Activated gamma-delta T cell treated with anti-CD3 and anti-CD28 coated beads, Interleukin-2, amount 50 U/mL, for 16 hours (primary cell): ENCODE data around the gene PSPN.
A peak's percentile ranks its signal among the peaks of the same experiment; 100 is the strongest.
"Not testable (repeated sequence)": the region's sequence is repeated elsewhere in the genome, so short reads cannot be mapped to it uniquely, and the experiment has no call there.

Experiments
- DNase-seq: peaks from one replicate; pipeline ENCODE4 v3.0.0-alpha.2; 2020; ENCODE audit warnings: low read depth

The PSPN gene

GRCh38 chr19:6402837-6403608, 27.3 kb upstream of the PSPN start:
- no peak for DNase-seq

DNA sequence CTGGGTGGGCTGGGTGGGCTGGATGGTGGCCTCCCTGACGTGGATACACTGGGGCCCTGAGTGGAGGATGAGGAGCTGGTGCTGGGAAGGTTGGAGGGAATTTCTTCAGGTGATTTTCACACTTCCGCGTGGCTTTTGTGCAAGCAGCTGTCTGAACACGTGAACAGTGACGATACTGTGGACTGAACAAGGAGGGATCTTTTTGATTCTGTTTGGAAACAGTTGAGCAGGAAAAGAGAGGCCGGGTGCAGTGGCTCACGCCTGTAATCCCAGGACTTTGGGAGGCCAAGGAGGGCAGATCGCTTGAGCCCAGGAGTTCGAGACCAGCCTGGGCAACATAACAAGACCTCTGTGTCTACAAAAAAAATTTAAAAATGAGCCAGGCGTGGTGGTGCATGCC, 26.3 kb upstream of the PSPN start:
- DNase-seq, result no peak

DNA sequence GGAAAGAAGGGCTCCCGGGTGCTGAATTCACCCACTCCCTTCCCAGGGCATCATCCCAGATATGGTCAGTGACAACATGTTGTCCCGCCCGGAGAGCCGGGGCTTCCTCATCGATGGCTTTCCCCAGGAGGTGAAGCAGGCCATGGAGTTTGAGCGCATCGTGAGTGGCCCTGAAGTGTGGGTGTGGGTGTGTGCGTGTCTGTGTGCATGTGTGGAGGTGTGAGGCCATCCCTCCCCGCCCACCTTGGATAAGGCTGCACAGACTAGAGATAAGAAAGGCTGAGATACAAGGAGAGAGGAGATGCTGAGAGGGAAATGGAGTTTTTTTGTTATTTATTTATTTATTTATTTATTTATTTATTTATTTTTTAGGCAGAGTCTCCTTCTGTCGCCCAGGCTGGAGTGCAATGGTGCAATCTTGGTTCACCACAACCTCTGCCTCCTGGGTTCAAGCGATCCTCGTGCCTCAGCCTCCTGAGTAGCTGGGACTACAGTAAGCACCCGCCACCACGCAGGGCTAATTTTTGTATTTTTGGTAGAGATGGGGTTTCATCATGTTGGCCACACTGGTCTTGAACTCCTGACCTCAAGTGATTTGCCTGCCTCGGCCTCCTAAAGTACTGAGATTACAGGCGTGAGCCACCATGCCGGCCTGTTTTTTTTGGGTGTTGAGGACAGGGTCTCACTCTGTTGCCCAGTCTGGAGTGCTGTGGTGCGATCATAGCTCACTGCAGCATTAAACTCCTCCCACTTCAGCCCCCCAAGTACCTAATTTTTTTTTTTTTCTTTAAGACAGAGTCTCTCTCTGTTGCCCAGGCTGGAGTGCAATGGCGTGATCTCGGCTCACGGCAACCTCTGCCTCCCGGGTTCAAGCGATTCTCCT, 24.6 kb upstream of the PSPN start:
- not testable (repeated sequence) for DNase-seq

GRCh38 chr19:6396305-6396704, 20.6 kb upstream of the PSPN start:
- DNase-seq, result no peak

DNA sequence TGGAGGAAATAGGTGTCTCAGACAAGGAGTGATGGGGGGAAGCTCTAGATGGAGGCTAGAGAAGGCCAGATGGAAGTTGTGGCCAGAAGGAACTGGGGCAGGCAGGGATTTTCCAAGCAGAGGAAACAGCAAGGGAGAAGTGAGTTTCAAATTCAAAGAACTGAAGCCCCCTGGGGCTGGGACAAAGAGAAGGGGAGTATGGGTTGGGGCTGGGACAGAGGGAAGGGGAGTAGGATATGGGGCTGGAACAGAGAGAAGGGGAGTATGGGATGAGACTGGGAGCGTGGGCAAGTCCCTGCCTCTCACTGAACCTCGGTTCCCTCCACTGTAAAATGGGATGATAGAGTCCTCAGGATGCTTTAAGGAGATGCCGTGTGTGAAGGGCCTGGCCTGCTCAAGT, 19.1 kb upstream of the PSPN start:
- no peak for DNase-seq

- DNase-seq, result peak; percentile 47
These were observed 18.3 kb upstream of the PSPN start for GRCh38 chr19:6393983-6394412.

DNA sequence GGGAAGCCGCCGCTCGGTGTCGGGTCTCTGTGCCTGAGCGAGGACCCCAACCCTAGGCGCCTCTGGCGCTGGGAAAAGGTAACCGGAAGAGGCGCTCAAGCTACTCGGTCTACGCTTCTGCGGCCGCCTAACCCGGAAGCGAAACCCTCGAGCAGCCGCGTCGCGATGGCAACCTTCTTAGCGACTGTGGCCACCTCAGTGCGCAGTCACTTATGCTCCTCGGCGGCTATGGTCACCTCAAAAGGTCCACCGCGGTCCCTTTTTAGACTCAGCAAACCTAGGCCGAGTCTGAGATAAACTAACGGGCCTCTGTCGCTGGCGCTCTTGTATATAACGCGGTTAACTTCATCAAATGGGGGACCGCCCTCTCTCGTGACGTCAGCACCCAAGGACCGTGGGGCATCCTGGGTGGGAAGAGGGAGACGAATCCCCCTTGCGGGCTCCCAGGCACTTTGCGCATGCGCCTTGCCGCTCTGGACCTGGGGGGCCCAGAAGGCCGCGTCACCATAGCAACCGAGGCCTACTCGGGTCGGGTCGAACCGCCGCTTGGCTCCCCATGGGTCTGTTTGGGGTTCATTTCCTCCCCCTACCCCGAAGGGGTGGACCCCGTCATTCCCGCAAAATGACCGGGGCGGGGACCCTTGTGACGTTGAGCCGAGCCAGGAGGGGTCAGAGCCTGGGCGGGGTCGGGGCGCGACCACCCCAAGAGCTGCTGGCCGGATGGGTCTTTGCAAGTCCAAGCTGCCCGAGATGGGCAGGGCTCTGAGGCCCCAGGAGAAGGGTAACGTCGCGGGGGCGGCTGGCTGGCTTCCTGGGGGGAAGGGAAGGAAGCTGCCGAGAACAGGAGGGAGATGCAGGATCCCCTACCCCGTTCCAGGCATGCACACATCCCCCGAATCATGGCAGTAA, 17.6 kb upstream of the PSPN start, which contains the start of gene GTF2F1:
TSS of gene GTF2F1 (minus strand) at position 91 of the 909 bp plus-strand sequence. CDS start 169 bp downstream, outside the sequence.
- DNase-seq, result peak; percentile 90

DNA sequence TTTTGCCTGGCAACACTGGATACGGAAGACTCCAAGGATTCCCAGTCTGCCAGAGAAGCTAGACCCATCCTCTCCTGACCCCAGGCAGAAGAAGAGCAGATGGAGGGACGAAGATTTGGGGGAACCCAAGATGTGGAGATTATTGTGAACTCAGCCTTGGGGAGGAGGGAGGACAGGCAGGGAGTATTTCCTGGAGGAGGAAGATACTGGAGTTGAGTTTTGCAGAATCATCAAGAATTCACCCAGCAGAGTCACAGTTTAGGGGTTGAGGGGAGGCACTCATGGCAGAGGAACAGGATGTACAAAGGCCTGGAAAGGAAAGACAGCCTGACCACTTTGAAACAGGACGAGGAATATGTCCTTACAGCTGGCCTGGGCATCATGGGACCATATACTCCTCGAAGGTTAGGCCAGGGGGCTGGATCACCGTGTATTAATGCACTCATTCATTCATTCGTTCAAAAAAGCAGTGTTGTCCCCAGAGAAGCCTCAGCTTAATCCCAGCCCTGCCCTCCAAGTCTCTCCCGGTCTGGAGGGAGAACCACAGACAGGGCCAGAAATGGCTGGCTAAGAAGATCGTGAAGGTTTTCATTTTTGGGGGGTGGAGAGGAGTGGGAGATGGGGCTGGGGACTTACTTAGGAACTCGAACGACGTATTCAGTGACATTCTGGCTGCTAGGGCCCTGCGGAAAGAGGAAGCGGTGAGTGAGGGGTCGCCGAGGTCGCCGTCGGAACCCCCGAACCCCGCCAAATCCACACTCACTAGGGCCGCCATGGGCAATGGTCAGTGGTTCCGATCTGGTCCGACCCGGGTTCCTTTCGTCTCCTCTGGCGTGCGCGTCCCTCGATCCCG, 16.7 kb upstream of the PSPN start:
- DNase-seq, result no peak

GRCh38 chr19:6387372-6387771, 11.6 kb upstream of the PSPN start:
- DNase-seq, result no peak

DNA sequence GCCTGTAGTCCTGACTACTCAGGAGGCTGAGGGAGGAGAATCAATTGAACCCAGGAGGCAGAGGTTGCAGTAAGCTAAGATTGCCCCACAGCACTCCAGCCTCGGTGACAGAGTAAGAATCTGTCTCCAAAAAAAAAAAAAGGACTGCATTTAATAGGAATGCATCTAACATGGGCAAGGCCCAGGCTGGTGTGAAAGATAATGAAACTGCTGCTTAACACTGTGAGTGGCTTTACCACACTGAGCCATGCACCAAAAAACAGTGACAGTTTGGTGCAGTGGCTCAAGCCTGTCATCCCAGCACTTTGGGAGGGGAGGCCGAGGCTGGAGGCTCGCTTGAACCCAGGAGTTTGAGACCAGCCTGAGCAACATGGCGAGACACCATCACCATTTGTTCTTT, 8.6 kb upstream of the PSPN start:
- no peak for DNase-seq

GRCh38 chr19:6383188-6383587, 7.5 kb upstream of the PSPN start:
- DNase-seq, result no peak

GRCh38 chr19:6381030-6381750, 5.5 kb upstream of the PSPN start:
- no peak for DNase-seq

DNA sequence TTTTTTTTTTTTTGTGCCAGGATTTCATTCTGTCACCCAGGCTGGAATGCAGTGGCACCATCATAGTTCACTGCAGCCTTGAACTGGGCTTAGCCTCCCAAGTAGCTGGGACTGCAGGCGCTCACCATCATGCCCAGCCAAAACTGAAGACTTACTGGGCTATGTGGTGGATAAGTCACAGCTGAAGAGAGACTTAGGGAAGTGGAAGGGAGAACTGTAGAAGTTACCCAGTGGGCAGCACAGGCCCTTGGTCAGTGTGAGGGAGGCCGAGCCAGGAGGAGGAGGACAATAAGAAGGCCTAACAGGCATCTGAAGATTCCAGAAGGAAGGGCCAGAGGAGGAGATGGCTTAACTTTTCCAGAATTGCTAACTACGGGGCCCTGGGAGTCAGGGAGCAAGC, 4.0 kb upstream of the PSPN start:
- no peak for DNase-seq

GRCh38 chr19:6378486-6378885, 2.8 kb upstream of the PSPN start:
- DNase-seq, result no peak

DNA sequence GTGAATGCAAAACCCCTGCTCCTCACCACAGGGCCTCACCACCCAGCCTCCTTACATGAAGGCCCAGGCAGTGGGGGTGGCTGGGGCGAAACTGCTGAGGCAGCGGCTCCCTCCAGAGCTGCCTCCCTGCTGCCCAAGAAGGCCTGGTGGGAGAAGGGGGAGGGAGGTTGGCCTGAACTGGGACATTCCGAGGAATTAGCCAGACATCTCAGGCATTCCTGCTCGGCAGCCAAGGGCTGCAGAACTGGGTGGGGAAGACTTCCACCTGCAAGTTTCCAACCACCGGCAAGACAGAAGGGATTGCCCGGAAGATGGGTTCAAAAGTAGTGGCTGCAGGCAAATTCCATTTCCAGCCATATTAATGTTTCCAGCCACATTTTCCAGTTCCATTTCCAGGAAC, 2.3 kb upstream of the PSPN start:
- DNase-seq, result no peak

GRCh38 chr19:6376512-6377190, 918 bp upstream of the PSPN start:
- no peak for DNase-seq

DNA sequence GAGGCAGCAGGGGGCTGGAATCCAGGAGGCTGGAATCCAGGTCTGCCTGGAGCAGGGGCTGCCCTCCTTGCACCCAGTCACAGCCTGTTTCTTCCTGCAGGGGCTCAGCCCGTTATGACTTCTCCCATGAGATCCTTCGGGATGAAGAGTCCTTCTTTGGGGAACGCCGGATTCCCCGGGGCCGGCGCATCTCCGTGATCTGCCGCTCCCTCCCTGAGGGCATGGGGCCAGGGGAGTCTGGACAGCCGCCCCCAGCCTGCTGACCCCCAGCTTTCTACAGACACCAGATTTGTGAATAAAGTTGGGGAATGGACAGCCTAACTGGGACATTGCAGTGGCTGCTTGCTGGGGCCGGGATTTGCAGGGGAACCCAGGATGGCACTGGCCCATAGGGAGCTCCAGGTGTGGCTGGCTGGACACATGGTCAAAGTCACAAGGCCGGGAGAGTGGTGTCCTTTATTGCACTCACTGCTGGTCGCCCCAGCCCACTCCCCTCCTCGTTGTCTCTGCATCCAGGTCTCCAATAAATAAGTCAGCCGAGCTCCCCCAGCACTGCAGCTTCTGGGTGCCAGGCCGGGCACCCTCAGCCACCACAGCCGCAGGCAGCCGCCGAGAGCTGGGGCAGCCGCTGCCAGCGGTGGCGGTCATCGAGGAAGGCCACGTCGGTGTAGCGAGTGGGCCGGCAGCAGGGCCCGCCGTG, 872 bp downstream of the PSPN start:
- DNase-seq, result no peak

DNA sequence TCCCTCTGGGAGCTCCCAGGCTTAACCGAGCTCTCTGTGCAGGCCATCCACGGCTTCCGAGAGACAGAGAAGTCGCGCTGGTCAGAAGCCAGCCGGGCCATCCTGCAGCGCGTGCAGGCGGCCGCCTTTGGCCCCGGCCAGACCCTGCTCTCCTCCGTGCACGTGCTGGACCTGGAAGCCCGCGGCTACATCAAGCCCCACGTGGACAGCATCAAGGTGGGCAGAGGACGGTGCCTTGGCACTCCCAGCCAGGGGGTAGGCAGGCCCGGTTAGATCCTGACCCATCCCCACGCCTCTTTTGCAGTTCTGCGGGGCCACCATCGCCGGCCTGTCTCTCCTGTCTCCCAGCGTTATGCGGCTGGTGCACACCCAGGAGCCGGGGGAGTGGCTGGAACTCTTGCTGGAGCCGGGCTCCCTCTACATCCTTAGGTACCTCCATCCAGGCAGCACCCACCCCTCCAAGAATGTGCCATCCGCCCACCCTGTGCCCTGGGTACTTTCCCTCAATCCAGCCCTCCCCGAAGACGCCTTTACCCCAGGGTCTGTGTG, 1.5 kb downstream of the PSPN start:
- no peak for DNase-seq

- DNase-seq, result no peak
These were observed 2.0 kb downstream of the PSPN start for GRCh38 chr19:6373813-6374108.
